ENCODE measurements around the gene HNRNPA0.

Gene HNRNPA0

DNA sequence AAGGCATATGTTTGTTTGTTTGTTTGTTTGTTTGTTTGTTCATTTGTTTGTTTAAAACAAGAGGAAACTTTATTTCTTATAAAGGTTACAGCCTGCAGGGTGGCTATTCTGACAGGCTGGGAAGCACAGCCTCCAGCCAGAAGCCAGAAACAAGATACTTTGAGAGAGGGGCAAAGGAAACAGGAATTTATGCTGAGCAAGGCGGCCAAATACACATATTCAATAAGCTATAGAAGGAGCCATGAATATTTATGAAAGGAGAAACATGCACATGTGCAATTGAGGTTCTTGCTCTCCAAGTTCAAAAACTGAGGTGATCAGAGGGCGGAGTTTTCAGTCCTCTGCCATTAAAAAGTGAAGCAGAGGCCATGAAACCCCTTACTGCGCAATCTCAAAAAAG is 37.8 kb downstream of the HNRNPA0 start:
- DNase-seq: no peak

DNA sequence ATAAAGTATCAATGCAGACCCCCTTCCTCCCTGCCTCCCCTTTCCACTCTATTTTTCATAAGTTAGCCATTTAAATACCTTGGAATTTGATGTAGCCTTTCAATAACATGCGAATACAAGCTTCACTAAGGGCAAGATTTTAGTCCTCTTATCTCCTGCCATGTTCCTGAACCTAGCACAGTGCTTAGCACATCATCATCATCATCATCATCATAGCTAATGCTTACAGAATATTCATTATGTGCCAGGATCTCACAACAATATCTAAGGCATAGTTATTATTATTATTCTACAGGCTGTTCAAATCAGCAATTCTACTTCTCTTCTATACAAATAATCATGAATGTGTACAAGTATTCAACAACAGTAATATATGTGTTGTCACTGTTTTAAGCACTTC is 38.7 kb downstream of the HNRNPA0 start:
- no peak for DNase-seq

DNA sequence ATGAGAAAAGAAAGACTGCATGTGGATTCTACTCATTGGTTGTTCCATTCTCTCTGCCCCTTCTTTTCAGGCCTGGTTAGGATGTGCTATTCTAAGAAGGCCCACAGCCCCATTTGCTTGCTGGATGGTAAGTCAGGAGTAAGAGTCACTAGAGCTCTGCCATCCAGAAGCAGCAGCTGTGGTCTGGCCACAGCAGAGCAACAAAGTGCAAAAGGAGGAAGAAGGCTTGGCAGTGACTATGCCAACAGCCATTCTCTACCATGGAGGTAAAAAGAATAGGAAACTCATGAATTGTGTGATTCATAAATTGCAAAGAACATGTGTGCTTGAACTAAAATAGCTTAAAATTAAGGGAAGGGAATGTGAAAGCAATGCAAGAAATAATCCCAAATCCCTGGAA is 39.2 kb downstream of the HNRNPA0 start:
- DNase-seq: no peak

DNA sequence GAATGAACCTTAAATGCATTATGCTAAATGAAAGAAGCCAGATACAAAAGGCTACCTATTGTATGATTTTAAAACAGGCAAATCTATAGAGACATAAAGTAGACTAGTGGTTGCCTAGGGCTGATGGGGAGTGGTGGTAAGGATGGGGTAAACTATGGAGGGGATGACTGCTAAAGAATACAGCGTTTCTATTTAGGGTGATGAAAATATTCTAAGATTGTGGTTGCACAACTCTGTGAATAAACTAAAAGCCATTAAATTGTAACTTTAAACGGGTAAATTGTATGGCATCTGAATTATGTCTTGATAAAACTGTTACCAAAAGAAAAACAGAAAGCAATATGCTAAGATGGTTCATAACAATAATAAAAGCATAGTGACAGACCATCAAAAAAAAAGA is 39.7 kb downstream of the HNRNPA0 start:
- DNase-seq: no peak

DNA sequence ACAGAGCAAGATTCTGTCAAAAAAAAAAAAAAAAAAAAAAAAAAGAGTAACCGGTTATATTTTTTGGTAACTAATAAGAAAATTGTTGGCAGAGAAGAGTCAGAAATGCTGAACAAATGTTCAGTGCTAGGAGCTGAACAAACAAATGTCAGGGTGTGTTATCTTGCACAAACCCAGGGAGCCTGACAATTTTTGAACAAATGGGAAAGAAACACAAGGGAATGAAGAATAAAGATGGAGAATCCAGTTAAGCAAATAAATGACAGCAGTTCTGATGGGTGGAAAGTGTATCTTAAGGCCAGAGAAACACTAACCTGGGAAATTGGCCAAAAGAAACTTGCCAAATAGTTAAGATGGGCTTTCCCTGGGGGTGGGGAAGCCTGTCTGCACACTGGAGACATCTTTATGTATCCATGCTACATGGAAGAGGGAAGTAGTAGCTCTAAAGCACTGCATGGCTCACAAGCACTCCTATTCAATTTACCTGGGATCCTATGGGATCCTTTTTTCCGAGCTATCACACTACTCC is 42.0 kb downstream of the HNRNPA0 start:
- no peak for DNase-seq

DNA sequence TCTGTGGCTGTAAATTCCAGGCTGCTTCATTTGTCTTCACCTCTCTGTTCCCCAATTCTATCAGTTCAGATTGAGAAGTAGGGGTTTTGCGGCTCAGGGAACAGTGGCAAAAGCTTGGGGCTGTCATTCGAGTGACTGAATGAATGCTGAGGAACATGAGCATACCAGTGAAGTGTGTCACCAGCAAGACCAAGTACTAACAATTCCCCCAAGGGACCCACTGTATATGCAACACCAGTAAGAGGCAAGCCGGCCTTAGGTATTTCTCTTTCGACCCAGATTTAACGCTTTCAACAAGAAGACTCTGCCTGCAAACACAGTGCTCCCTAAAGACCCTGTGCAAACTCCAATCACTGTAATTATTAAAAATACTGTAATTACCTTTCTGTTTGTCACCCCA is 44.1 kb downstream of the HNRNPA0 start:
- DNase-seq: no peak

DNA sequence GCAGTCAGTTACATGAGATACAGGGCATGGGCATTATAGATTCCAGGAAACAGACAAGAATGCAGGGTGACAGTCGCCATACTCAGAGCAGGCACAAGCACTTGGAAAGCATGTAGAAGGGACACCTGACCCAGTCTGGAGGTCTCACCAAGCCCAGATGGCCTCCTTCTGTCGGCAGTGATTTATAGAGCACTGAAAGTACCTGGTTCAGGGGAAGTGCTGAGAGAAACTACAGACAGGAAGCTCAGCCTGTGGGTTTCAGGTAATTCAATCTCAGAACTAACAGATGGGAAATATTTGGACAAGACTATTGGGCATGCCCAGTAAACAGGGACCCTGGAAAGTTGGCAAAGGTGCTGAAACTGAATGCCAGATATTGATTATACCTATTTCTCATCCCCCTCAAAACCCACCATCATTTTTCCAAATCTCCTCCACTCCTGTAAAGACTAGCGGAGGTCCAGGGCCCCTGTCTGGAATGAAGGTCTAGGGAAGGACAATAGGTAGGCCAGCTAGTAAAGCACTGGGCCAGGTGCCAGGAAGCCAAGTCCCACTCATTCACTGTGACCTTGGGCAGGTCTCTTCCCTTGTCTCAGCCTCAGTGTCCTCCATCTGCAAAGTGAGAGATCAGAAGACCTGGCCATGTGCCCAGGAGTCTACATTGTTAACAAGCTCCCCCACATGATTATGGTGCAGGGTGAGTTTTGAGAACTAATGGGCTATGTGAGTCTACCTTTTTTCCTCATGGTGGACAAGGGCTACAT is 45.2 kb downstream of the HNRNPA0 start:
- DNase-seq: no peak

DNA sequence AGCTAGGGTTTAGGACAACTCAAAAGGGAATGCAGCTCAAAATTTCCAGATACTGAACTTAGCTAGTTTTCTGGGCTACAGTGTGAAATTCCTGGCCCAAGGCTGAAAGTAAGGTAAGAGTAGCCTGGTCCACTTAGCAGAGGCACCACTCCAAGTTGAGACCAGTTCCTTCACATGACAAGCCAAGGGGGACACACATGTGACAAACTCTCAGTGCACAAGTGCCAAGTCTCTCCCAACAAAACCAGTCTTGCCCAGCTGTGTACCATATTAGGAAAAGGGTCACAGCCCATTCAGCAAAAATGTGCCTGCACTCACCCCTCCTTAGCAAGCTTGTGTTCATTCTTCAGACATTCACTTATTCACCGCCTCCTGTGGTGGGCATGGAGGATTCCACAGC is 46.1 kb downstream of the HNRNPA0 start:
- no peak for DNase-seq

DNA sequence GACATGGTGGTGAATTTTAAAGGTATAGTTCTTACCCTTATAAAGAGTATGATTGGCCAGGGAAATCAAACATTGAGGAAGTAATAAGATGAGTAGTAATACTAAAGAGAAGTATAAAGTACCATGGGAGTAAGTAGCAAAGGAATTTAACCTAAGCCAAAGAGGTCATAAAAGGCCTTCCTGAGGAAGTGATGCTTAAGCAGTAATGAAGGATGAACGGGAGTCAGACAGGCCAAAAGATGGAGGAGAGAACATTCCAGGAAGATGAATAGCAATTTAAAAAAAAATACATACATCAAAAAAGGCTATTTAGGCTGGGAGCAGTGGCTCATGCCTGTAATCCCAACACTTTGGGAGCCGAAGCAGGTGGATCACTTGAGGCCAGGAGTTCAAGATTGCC is 47.3 kb downstream of the HNRNPA0 start:
- DNase-seq: no peak

DNA sequence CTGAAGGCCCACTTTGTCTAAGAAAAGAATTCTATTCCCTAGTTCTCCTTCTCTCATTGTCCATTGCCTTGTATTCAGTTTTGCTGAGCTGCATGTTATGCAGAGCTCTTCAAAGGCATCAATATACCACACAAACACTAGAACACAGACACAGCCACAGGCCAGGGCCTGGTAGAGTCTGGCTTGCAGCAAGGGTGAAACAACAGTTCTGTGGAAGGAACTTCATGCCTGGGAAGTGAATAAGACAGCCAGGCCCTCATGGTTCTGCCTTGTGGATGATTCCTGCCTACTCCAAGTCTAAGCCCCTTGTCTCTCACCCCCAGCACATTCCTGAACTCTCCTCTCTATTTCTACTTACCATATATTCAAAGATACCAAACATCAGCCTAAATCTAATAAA is 49.1 kb downstream of the HNRNPA0 start:
- no peak for DNase-seq

DNA sequence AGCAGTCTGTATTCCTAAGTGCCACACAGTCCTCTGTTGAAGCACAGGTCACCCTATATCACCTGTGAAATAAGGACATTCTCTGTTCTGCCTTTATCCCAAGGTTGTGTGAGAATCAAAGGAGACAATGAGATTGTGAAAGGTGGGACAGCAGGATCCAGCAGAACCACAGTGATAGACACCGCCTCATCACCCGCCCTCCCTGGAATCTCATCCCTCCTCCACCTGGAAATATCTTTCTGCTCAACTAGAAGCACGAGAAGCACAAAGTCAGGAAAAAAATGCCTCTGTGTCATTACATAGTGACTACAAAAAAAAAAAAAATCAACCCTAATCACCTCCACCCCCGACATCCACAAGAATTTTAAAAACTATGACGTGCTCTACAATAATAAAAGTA is 50.6 kb downstream of the HNRNPA0 start:
- no peak for DNase-seq

DNA sequence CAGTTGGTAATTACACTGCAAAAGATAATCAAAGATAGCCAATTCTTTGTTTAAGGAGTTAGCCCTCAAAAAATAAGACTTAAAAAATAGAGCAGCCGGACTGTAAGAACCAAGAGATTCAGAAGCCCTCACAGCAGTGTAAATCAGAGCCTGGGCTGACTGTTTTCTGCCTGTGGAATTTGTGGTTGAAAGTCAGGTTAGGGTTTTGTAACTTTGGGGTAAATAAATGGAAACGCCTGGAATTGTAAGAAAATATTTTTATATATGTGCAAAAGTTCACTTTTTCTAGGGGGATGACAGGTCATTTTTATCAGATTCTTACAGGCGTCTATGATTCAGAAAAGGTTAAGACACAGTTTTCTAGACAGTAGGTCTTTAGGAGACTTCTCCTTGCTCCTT is 53.9 kb downstream of the HNRNPA0 start:
- no peak for DNase-seq

DNA sequence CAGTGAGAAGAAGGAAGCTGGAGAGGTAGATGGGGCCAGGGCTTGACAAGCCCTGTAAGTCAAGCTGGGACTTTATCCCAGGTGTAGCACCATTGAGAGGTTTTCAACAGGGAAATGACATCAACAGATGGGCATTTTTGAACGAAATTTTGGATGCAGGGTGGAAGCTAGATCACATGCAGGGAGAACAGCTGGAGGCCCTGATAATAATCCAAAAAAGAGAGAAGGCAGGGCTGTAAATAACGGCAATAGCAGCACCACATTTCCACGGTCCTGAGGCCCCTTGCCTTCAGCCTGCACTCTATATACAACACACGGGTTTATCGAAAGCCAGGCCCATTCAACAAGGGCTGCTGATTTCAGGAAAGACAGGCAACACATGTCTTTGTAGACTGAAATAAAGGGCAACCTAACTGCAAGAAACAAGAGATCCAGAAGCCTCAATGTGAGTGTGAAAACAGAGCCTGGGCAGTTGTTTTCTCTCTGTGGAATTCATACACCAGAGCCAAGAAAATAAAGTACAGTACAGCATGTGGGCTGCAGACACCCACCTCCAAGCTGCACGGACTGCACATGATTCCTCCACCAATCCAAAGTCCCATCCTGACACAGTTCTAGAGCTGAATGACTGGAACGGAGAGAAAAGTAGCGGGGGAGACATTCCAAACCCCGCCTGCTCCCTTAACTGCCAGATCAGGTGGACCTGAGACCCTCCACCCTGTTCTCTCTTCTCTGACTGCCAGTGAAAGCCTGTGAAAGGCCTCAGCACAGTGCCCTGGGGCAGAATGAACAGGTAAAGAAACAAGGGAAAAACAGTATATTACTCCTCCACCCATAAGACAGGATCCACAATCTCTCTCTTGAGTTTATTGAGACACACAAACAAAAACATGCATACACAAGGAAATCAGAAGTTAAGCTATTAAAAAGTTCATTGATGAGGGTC is 54.6 kb downstream of the HNRNPA0 start:
- DNase-seq: no peak

DNA sequence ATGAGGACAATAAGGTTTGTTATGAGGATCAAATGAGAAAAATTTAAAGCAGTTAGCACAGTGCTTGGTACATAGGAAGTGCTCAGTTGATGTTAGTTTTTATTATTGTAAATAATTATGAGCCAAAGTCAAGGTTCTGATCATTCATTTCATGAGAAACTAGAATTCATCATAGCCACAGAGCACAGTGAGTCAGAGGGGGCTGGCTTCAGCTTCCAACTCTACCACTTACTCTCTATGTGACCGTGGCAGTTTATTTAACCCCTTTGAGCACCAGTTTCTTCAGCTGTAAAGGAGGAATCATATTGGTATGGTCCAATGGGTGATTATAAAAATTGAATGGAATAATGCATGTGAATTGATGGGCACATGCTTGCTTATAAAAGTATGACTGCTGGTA is 57.7 kb downstream of the HNRNPA0 start:
- no peak for DNase-seq

DNA sequence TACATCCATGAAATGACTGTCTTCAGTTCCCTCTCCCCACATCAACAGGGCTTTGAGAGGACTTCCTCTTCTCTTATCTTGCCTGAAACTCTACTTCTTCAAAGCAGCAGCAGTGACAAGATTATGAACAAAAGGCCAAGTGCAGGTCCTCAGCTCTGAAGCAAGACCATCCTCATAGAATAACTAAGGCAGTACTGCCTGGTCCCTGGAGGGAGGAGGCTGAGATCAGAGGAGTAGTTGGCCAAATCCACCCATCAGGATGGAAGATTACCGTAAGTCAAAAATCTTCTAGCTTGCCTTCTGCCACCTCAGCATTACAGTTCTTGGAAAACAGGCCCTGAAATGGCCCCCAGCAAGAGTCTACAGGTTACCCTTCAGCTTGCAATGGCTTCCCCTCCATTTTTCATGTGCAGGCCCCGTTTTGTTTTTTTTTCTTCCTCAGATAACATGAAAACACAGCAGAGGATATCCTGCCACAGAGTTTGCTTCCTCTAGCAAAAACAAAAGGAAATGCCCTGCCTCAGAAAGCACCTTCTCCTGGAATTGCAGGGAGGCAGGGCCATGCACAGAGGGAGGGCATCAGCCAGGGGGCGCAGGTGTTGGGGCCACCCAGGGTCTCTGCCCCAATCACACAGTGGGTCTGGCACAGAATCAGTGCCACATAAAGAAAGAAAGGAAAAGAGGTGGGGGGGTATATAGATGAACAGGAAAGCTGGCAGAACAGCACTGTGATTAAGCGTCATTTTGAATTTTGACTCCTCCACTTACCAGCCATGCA is 58.3 kb downstream of the HNRNPA0 start:
- DNase-seq: no peak
